GM11168 (cell line): Measurements from ENCODE around the gene MVK.

Source experiments
- in situ Hi-C: fragments of 300-500 bp; cut with MboI; formaldehyde crosslinking; loops from one replicate; pipeline ENCODE4 v1.12.0; 2022; ENCODE audit warnings: low sequenced_read_pairs; ENCODE audit not compliant: unreplicated experiment

MVK gene

GRCh38 chr12:109625131-109625559 is 51.6 kb downstream of the MVK start:
- in situ Hi-C loops = no loop called here

GRCh38 chr12:109625749-109626377 is 52.3 kb downstream of the MVK start:
- in situ Hi-C loops = no loop called here

DNA sequence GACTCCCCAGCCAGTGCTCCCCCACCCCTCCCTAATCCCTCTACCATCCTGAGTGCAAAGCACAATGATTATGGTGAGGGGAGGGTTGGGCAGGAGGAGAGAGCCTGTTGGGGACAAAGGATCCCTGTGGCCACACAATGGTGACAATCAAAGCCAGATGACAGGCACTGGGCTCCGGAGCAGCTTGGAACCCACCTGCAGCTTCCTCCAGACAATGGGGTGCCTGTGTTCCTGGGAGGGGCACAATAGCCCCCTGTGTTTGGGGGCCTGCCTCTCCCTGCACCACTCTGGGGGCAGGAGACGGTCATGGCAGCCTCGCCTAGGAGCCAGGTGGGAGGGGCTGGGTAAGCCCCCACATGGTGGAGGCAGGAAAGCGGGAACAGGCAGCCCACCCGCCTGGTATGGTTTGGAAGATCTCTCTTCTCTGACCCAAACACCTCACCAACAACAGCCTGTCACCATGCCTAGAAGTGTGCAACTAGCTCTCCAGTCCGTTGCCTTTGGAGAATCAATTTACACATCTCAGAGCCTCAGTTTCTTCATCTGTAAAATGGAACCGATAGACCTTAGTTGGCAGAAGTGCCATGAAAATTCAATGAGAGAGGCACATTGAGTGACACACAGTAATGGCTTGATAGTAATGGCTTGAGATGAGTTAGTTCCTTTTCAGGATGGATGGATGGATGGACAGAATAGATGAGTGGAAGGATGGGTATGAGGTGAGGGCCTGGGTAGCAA is 53.0 kb downstream of the MVK start:
- in situ Hi-C loops = no loop called here

- in situ Hi-C loops = no loop called here
Observed at GRCh38 chr12:109627633-109628032, 54.0 kb downstream of the MVK start.

DNA sequence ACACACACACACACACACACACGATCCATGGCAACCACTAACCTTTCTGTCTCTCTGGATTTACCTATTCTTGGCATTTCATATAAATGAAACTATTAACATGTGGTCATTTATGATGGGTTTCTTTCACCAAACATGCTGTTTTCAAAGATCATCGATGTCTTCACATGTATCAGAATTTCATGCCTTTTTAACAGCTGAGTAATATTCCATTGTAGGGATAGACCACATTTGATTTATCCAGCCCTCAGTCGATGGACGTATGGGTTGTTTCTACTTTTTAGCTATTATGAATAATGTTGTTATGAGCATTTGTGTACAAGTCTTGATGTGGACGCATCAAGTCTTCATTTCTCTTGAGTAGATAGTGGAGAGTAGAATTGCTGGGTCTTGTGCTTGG is 56.5 kb downstream of the MVK start:
- in situ Hi-C loops = no loop called here

DNA sequence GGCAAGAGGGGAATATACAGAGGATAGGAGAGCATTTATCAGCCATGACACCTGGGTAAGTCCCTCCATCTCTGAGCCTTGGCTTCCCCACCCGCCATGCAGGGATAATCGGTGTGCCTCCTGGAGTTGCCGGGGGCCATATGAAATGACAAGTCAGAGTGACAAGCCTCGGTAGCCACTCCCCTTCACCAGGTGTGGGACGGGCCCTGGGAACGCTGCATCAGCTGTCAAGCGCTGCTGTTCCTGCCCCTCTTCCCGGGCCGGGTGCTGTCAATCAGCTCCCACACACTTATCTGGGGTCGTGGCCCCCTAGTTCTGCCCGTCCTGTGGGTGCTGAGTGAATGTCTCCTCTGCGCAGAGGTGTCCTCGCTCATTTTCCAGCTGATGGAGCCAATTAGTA is 57.2 kb downstream of the MVK start:
- in situ Hi-C loops = no loop called here

DNA sequence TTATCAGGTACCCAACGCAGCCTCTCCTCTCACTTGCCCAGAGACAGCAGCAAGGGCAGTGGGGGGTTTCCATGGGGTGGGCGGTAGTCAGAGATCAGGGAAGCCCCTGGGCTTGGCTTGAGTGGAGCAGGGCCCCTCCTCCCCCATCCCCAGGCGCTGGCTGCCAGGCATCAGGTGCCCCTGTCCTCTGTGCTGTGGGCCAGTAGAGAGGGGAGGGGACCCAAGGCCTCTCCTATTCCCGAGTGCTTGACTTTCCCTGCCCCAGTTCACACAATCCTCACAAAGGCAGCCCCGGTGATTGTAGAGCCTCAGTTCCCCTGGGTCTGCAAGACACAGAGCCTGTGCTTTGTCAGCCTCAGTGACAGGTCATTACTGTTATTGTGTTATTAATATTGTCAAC is 57.7 kb downstream of the MVK start:
- in situ Hi-C loops = no loop called here

- in situ Hi-C loops = no loop called here
Observed at GRCh38 chr12:109631751-109632150, 58.2 kb downstream of the MVK start.

DNA sequence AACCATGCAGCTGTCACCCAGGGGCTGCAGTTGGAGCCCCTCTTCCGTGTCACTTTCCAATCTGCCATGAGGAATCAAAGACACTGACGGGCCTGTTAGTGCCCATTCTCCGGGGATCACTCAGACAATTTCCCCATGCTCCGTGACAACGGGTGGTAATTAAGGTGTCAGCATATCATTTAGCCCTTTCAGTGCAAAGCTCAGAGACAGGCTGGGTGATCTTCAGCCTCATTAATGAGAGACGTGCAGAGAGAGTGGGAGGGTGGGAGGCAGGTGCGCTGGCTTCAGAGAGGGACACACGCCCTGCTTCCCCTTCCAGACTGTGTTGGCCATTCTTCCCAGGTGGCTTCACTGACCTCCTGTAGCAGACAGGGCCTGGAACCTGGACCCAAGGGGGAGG is 58.7 kb downstream of the MVK start:
- in situ Hi-C loops = no loop called here

GRCh38 chr12:109635717-109636116 is 62.1 kb downstream of the MVK start:
- in situ Hi-C loops = no loop called here

DNA sequence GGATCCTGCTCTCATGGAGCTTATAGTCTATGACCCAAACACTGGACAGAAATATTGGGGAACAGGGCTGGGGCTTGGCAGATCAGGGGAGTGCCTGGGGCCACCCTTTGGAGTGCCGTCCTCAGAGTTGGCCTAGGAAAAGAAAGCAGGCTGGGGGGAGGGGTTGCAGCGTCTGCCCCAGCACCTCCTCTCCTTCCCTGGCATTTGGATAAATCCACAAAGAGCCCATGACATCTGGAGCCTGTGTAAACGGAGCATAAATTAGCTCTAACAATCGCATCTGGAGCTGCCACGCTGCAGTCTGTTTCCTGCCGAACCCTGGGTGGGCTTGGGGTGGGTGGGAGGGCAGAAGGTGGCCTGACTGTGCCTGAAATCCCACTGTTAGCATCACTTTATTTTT is 63.8 kb downstream of the MVK start:
- in situ Hi-C loops = no loop called here

- in situ Hi-C loops = no loop called here
Observed at GRCh38 chr12:109637996-109638395, 64.4 kb downstream of the MVK start.

- in situ Hi-C loops = no loop called here
Observed at GRCh38 chr12:109638735-109639134, 65.1 kb downstream of the MVK start.

GRCh38 chr12:109639151-109639872 is 65.7 kb downstream of the MVK start:
- in situ Hi-C loops = no loop called here

- in situ Hi-C loops = no loop called here
Observed at GRCh38 chr12:109640961-109641360, 67.4 kb downstream of the MVK start.

DNA sequence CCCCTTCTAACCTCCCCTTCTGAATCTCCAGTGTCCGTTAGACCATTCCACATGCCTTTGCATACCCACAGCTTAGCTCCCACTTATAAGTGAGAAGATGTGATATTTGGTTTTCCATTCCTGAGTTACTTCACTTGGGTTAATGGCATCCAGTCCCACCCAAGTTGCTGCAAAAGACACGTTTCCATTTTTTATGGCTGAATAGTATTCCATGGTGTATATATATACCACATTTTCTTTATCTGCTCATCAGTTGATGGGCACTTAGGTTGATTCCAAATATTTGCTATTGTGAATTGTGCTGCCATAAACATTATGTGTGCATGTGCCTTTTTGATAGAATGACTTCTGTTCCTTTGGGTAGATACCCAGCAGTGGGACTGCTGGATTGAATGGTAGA is 67.8 kb downstream of the MVK start:
- in situ Hi-C loops = no loop called here

DNA sequence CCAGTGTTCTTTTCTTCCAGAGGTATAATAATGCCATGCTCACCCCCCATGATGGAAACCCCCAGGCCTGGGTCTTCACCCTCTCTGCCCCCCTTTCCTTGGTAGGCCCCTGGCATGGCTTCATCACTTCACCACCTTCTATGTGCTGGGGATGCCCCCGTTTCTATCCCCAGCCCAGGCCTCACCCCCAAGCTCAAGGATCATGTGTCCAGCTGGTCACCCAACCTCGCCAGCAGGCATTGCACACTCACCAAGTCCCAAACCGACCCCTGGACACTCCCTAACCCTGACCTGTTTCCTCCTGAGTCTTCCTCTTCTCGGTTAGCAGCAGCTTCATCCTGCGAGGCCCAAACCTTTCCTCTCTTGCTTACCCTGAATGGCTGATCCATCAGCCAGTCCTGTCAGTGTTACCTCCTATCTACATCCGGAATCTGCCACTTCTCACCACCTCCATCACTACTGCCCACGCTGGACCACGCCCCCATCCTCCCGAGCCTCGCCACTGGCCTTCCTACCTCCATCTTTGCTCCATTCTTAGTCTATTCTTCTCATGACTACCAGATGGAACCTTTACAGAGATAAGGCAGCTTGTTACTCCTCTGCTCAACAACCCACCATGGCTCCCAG is 69.0 kb downstream of the MVK start:
- in situ Hi-C loops = no loop called here

DNA sequence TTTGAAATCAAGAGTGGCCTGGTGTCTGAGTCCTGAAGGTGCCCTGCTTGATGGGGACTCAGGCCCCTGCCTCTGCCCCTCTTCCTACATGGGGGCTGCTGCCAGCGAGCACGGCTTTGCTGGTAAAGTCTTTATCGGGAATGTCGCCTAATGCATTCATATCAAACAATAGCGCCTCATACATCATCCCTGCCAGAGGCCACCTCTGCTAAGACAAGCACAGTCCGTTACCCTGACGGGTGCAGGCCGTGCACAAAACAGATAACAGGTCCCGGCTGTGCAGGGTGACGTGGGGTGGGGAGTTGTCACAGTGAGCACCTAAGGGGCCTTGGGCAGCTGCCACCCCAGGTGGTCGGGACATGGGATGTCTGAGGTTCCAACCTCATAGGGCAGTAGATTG is 71.6 kb downstream of the MVK start:
- in situ Hi-C loops = no loop called here

- in situ Hi-C loops = no loop called here
Observed at GRCh38 chr12:109645708-109646107, 72.1 kb downstream of the MVK start.
